GM18519 (cell line): ENCODE results near the gene TULP4.

Source experiments
- ATAC-seq: cut with Tn5 transposase; IDR thresholded peaks from one replicate; pipeline ENCODE4 v1.9.1; 2021; ENCODE audit warnings: mild to moderate bottlenecking, moderate library complexity; ENCODE audit not compliant: unreplicated experiment, low FRiP score

Gene TULP4

GRCh38 chr6:158353883-158354877 lies 41.9 kb downstream of the TULP4 start:
- no peak for ATAC-seq

DNA sequence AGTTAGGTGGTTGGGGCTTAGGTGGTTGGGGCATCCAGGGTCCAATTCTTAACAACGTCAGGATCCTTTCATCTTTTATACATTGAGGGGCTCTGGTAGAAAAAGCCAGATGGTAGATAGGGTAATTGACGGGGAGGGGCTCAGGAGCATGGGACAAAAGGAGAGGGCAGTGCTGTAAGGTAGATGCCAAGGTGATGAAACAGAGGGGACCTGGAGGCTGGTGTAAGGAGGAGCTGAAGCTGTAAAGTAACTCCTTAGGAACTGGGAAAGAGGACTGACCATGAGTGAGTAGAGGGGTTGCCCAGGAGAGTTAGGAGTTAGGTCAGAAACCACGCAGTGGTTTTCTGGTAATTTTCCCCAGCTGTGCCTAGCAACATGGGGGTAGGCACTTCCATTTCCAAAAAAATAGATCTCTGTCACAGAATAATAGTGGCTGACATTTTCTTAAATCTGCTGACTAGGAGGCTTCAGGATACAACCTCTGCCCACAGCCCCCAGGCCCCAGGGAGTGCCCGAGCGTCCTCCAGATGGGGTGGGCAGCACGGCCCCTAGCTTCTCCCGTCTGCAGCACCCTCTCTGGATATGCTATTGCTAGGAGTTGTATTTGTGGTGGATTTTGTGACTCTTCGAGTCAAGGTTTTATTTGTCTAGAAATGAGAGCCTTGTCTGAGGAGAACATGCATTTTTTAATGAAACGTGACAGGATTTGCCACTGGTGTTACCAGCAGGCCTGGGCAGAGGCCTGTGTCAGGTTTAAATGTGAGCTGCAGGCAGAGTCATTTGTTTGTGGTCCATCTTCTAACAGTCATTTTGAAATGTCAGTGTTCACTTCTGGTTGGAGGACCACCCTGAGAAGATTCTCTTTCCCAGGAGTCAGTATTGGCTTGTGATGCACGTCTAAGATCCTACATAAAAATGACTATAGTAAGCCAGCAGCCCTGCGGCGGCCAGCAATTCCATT lies 44.6 kb downstream of the TULP4 start:
- ATAC-seq: no peak

DNA sequence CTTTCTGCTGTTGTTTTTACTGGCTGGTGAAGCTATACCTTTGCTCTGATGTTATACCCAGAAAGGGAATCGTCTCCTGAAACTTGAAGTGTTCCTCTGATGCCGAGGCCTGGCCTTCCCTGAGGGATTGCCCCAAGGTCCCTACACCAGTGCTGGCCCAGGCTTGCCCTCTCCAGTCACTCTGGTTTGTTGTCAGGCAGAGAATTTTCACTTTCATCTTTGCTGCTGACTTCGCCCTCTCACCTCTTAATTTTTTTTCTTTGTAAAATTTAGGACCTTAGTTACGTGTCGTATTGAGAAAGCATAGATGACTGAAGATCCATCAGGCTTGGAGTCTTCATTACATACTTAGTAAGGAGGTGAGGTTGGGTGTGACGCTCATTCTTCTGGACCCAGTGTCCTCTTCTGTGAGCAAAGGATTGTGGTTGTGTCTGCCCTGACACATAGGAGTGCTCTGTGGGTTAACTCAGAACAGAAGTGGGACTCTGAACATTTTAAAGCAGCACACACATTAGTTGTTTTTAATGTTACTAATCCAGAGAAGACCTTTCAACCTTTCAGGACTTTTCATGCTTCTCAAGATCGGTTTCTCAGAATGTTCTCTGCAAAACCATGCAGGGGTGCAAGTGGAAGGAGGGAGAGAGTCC lies 45.4 kb downstream of the TULP4 start:
- peak; percentile 55 for ATAC-seq

GRCh38 chr6:158358450-158359077 lies 46.3 kb downstream of the TULP4 start:
- no peak for ATAC-seq

- ATAC-seq: no peak
Observed at GRCh38 chr6:158361068-158361467, 48.8 kb downstream of the TULP4 start.

DNA sequence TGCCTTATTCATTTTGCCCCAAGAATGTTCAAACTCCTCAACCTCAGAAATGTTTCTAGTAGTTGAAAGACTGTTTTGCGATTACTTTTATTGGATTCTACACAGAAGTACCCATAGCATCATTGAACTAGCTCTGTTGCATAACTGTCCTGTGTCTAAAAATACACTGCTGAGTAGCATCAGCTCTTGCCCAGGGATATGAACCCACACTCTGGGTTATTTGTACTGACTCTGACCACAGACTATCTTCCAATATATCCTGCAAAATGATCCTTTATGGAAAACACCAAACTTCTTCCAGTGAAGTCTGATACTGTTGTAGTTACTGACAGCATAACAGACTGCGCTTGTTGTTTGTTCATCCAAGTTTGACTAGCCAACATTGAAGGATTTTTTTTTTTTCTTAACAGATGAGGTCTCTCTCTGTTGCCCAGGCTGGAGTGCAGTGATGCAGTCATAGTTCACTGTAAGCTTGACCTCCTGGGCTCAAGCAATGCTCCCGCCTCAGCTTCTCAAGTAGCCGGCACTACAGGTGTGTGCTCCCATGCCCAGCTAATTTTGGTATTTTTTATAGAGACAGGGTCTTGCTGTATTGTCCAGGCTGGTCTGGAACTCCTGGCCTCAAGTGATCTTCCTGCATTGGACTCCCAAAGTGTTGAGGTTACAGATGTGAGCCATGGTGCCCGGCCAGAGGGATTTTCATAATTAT lies 49.9 kb downstream of the TULP4 start:
- no peak for ATAC-seq

- ATAC-seq: no peak
Observed at GRCh38 chr6:158366363-158366762, 54.1 kb downstream of the TULP4 start.

- ATAC-seq: no peak
Observed at GRCh38 chr6:158367816-158368215, 55.6 kb downstream of the TULP4 start.

DNA sequence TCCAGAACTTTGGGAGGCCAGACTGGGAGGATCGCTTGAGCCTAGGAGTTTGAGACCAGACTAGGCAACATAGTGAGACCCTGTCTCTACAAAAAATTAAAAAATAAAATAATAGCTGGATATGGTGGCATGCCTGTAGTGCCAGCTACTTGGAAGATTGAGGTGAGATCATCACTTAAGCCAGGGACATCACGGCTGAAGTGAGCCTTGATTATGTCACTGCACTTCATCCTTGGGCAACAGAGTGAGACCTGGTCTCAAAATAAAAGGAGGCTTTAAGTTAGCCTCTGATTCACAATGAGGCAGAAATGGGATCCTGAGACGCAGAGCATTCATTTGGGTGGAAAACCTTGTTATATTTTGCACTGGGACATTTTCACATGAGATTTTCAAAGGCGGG lies 57.0 kb downstream of the TULP4 start:
- no peak for ATAC-seq

DNA sequence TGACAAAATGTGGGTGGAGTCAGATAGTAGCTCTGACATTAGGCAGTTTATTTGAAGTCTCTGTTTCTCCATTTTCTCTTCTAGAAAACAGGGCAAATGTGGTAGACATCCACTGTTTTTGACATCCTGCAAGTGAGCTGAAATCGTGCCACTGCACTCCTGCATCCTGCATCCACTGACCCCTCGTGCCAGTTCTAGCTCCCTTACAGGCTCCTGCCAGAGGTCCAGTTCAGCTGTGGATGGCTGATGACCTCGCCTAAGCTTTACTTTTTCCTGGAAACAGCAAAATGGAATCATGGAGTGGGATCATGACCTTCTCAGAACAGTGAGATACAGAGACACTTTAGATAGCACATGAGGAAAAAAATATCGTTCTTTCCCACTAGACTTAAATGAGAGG lies 58.5 kb downstream of the TULP4 start:
- ATAC-seq: no peak

DNA sequence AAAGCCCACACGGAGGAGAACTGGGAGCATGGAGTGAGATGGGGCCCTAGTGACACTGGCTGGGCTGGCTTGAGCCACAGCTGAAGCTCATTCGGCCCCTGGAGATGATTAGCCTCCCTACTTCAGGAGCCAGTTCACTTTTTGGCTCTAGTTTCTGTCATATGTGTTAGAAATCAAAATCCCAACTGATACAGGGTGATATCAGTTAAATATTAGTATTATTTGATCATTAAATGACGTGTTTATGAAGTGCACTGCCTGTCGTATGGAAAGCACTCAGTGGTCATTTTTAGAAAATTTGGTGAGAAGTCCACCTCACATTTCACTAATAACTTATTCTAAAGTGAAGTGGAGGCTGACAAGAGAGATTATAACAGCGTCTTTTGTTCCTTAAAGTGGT lies 59.0 kb downstream of the TULP4 start:
- ATAC-seq: no peak

DNA sequence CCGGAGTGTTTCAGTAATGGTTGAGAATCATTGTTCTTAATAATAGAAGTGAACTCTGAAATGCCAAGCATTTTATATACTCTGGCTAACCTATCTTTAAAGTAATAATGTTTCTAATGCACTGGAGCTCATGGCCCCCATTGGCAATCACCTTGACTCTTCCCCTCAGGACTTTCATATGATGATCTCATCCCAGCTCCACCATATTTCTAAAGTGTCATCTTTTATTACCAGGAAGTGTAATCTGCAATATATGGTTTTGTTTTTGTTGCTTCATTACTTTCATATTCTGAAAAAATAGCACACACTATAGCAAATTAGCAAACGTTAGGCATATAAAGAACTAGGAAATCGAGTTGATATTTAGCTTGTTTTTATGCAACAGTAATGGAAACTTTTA lies 60.3 kb downstream of the TULP4 start:
- ATAC-seq: no peak

- no peak for ATAC-seq
Observed at GRCh38 chr6:158373214-158373613, 60.9 kb downstream of the TULP4 start.

DNA sequence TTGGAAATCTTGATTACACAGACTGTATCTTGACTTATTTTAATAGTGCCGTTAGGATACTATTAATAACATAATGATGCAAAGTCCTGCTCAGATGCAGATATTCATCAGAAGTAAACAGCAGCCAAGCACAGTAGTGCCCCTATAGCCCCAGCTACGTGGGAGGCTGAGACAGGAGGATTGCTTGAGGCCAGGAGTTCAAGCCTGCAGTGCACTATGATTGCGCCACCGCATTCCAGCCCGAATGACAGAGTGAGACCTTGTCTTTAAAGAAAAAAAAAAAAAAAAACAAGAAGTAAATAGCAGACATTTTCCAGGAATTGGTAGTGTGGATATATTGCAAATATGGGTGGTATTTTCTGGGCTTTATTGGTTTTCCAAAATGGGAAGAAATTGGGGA lies 61.8 kb downstream of the TULP4 start:
- ATAC-seq: no peak

GRCh38 chr6:158376631-158377081 lies 64.4 kb downstream of the TULP4 start:
- ATAC-seq: no peak

DNA sequence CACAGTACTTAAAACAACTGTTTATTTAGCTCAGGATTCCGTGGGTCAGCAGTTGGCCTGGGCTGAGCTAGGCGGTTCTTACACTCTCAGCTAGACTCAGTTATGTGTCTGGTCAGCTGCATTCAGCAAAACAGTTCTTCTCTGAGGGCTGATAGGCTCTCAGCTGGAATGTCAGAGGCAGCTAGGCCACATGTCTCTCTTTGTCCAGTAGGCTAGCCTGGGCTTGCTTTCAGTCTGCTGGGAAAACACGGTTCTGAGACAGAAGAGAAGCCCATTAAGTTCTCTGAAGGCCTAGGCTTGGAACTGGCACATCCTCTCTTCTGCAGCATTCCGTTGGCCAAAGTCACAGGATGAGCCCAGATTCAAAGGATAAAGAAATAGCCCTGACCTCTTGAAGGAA lies 65.6 kb downstream of the TULP4 start:
- no peak for ATAC-seq

DNA sequence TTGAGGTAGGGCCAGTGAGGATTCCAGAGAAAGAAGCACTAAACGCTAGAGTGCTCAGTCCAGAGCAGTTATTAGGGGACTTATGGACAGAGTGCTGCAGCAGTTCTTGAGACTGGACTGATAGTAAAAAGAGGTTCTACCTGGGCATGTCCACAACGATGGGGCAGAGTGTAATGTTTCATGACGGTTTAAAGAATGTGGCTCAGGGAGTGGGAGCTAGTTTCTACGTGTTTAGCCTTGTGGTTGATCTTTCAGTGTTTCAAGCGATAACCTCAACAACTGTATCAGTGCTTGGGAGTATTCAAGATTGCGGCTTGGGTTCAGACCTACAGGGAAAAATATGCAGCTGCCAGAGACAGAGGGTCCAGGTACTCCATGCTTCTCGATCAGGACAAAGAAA lies 67.1 kb downstream of the TULP4 start:
- no peak for ATAC-seq

DNA sequence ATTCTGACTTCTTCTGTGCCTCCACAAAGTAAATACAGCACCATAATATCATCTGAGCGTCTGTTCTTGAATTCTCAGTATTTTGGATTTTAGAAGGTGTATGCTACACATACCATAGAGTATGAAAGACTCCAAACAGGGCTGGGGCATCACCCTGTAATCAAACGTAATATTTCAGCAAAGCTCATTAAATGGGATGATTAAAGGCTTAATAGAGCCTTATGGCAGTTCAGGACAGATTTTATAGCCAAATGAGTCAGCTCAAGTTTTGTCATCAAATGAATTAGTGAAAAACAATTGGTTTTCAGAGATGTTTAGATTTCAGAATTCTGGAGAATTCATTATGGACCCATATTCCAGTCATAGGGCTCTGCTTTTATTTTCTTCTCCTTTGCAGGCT lies 68.9 kb downstream of the TULP4 start:
- no peak for ATAC-seq

GRCh38 chr6:158382491-158382890 lies 70.2 kb downstream of the TULP4 start:
- ATAC-seq: no peak

DNA sequence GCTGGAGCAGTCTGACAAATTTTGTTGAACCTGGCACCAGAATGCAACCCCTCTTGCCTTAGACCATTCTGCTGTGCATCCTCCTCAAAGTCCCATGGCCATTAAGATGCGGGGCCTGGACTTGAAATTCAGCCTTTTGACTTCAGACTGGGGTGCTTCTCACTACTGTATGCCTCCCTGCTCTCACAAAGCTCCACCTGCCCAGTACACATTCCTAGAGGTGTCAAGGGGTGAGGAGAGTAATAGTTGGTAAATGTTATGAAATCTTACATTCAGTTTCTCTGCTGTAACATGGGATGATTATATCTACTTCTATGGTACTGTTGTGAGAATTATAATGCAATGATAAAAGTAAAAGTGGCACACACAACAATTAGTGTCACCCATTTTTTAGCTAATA lies 70.8 kb downstream of the TULP4 start:
- no peak for ATAC-seq
